ENCODE data around the gene CPNE5.

CPNE5 gene

DNA sequence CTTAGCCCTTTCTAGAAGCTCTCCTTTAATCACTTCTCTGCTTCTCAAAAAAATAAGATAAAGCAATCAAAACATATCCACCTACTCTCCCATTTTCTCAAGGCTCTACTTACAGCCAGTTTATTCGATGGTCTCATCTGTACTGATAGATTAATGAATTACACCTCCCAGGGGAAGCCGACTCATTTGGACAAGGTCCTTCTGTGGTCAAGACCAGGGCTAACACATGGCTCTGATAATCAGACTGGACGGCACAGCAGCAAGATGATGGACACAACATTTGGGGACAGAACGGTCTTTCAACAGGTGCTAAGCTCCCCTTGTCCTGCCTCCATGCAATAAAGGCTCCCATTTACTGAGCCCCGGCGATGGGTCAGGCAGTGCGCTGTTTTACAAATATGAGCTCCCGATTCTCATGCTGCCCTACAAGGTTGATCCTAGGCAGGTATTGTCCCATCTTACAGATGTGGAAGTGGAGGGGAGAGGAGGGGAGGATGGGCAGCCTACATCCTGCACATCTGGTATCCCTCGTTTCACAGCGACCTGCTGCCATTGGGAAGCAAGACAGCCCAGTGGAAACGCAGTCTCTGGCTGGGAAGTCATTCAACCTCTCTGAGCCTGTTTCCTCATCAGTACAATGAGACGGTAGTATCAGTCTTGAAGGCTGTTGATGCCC lies 15.7 kb downstream of the CPNE5 start:
- no peak overlapping the region for H3K4me3 ChIP-seq (ENCODE audit: low read depth, low read length)
- POLR2A ChIA-PET: no interaction called here
- no peak for TF ChIP-seq CTCF (IDR thresholded peaks at IDR 0.05; ENCODE audit: insufficient read depth, low read length, missing control alignments)
- DNase-seq (ENCODE audit: low read depth, low spot score): no peak
- CTCF ChIA-PET: interaction anchor here (1.4 kb wide), 1 partner anchor 62 kb away, joined by 3 read pairs; the partner anchor contains the start of gene C6orf89

DNA sequence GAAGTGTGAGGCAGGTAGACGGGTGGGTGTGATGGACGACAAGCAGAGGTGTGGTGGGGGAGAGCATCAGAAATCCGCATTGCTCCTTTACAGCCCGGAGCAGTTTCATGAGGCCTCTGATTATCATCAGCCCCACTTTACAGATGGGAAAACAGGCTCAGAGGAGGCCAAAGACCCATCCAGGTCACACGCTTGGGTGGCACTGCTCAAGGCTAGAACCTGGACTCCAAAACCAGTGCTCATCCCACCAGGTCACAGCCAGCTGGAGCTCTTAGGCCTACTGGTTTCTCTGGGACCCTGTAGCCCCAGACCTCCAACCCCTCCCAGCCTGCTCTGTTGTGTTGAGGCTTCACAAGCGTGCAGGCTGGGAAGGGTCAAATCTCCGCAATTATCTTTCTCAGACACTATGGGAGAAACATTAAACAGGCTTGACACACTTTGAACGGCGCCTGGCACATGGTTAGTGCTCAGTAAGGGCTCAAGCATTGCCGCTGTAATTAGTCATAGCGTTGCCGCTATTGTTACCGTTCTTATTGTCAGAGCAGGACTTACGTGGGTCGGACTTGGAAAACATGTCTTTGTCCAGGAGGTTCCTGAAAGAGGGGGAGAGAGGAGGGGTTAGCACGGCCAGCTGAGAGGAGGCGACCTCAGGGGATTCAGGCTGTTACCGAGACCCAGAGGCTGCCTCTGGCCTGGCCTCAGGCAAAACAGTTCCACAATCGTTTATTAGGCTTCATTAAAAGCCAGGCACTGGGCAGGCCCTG lies 16.6 kb downstream of the CPNE5 start:
- H3K4me3 ChIP-seq (ENCODE audit: low read depth, low read length): no peak overlapping the region
- TF ChIP-seq CTCF (IDR thresholded peaks at IDR 0.05; ENCODE audit: insufficient read depth, low read length, missing control alignments): no peak
- no peak for DNase-seq (ENCODE audit: low read depth, low spot score)
- ChIA-PET POLR2A (no interaction called here), CTCF (interaction anchor here (1.4 kb wide), 1 partner anchor 63 kb away, joined by 3 read pairs; the partner anchor contains the start of gene C6orf89)

- POLR2A ChIA-PET: no interaction called here
- CTCF ChIA-PET: no interaction called here
- TF ChIP-seq CTCF (IDR thresholded peaks at IDR 0.05; ENCODE audit: insufficient read depth, low read length, missing control alignments): no peak
- DNase-seq (ENCODE audit: low read depth, low spot score): no peak
- no peak overlapping the region for H3K4me3 ChIP-seq (ENCODE audit: low read depth, low read length)
Measured at GRCh38 chr6:36821581-36822335, 17.5 kb downstream of the CPNE5 start.

GRCh38 chr6:36820700-36821580 lies 18.3 kb downstream of the CPNE5 start:
- TF ChIP-seq CTCF (IDR thresholded peaks at IDR 0.05; ENCODE audit: insufficient read depth, low read length, missing control alignments): no peak
- CTCF ChIA-PET: no interaction called here
- POLR2A ChIA-PET: no interaction called here
- no peak for DNase-seq (ENCODE audit: low read depth, low spot score)
- no peak overlapping the region for H3K4me3 ChIP-seq (ENCODE audit: low read depth, low read length)

GRCh38 chr6:36818756-36819155 lies 20.5 kb downstream of the CPNE5 start:
- no peak for TF ChIP-seq CTCF (IDR thresholded peaks at IDR 0.05; ENCODE audit: insufficient read depth, low read length, missing control alignments)
- POLR2A ChIA-PET: no interaction called here
- no peak overlapping the region for H3K4me3 ChIP-seq (ENCODE audit: low read depth, low read length)
- no peak for DNase-seq (ENCODE audit: low read depth, low spot score)
- CTCF ChIA-PET: interaction anchor here (1.7 to 1.9 kb wide), 2 partner anchors 8 to 33 kb away, joined by 6 to 8 read pairs; no protein-coding TSS in a partner anchor
